Fibroblast of peridontal ligament (primary cell): ENCODE results near the gene DCDC2.
"Not testable (repeated sequence)": the region's sequence is repeated elsewhere in the genome, so short reads cannot be mapped to it uniquely, and the experiment has no call there.

ENCODE experiments used
- DNase-seq: peaks from one replicate; pipeline ENCODE4 v3.0.0-alpha.2; 2010; ENCODE audit errors: extremely low read depth

Gene DCDC2

DNA sequence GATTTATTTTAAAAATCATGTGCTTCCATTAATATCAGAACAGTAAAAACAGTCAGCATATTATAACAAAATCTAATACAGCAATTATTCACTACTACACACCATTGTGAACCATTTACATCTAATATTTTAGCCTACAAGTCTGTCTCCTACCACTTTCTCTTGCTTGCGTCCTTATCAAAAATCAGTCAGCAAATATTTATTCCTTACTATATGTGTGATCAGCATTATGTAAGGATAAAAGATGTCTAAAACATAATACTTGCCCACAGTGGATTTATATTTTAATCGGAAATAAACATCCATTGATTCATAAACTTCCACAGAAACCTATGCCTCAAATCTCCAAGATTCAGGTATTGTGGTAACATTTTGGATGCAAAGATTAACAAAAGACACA, 132.0 kb downstream of the DCDC2 start:
- no peak for DNase-seq

GRCh38 chr6:24223115-24223919, 134.5 kb downstream of the DCDC2 start:
- DNase-seq: no peak

GRCh38 chr6:24219670-24220069, 138.2 kb downstream of the DCDC2 start:
- no peak for DNase-seq

- no peak for DNase-seq
These were observed 142.9 kb downstream of the DCDC2 start for GRCh38 chr6:24214984-24215383.

DNA sequence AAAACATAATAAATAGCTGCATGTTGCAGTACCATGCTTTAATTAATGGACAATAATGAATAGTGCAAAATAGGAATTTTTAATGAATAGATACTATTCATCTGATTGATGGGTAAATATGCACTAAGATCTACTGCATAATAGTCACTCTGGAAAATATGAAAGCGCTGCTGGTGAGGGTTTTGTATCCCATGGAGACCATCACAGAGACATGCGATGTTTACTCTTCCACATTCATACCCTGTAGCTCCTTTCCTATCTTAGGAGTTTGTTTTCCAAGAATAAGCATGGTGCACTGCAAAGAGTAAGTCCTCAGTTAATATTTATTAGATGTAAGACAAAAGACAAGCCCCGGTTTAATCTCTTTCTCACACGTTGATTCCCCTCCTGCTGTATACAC, 150.4 kb downstream of the DCDC2 start:
- no peak for DNase-seq

DNA sequence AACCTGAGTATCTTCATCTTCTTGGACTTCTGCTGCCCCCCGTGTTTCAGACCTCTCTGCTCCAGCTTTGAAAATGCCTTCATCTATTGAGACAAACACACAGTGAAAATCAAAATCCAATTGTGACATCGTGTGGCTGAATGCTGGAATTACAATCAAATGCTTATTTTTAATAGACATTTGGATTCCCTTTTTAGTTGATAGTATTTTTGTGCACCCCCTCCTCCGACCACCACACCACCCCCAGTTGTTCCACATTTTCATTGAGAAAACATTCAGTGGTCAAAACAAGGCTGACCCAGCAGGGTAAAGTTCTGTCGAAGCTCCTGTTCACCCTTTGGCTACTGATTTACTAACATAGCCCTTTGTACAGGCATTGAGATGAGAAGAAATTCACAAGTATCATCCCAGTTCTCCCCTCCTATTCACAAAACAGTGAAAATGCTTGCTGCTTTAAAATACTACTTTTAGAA, 152.8 kb downstream of the DCDC2 start:
- DNase-seq: peak; percentile 62

- not testable (repeated sequence) for DNase-seq
These were observed 153.7 kb downstream of the DCDC2 start for GRCh38 chr6:24204113-24204512.

DNA sequence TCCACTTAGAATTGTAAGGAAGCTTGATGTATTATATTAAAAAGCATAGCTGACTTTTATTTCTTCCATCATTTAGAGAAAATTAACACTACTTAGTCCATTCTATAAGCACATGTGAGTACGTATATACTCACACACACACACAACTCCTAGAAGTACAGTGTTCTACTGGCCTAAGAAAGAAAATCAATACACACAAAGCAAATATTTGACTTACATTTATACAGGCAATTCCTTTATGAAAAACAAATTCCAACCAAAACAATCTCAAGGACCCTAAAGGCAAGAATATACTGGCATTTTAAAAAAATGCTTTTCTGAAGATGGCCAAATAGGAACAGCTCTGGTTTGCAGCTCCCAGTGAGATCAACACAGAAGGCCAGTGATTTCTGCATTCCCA, 160.0 kb downstream of the DCDC2 start:
- no peak for DNase-seq

DNA sequence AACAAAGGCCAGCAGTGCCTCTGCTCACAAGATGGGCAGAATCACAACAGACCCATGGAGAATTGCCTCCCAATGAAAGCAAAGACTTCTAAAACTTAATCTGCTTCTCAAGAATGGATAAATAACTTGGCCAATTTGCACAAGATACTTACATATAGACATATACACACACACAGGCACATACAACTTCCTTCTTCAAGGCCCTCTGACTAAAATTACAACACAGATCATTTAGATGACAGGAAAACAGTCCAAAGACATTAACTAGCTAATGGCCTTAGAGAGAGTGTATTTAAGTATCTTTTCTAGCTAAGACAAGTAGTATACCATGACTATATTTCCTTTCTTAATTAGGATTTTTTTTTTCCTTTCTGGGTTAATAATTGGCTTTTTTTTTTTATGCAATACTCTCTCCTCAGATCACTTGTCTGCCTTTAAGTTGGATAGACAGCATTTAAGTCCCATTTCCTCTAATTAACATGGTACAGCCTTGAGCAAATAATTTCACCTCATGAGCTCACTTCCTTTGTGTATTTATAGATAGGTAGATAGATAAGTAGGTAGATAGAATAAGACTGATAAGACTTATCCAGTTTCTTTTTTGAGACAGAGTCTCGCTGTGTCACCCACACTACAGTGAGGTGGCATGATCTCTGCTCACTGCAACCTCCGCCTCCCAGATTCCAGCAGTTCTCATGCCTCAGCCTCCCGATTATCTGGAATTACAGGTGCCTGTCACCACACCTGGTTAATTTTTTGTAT, 161.8 kb downstream of the DCDC2 start:
- no peak for DNase-seq

GRCh38 chr6:24194978-24195700, 162.7 kb downstream of the DCDC2 start:
- DNase-seq: no peak

DNA sequence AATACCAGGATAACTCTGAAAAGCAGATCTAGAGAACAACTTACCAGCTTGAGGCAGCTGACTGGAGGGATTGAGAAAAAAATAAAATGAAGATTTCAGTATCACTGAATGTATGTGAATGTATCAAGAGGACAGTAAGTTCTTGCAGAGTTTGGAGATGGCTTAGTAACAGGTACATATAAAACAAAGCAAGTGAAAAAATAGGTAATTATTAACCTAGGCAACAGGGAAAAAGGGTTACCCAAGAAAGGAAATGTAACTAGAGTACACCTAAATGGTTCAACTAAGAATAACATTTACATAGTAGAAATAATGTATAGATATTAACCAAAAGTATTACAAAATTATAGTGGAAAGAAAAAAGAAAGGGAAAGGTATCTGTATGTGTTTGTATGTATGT, 164.5 kb downstream of the DCDC2 start:
- no peak for DNase-seq

DNA sequence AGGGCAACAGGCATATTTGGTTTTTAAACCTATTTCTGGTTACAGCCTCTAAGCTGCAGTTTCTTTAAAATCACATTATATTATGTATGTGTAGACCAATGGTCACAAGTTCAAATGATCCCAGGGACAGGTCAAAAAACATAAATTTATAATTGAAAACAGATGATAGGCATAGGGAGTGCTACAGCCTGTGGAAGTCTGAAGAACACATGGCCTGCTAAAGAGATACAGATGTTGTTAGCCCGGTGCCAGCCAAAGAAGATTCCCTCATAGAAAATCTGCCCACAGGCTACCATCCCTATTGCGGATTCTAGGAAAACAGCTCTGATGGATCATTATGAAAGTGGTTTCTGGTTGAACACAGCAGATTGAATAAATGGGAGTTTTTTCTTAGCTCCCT, 166.5 kb downstream of the DCDC2 start:
- DNase-seq: no peak

DNA sequence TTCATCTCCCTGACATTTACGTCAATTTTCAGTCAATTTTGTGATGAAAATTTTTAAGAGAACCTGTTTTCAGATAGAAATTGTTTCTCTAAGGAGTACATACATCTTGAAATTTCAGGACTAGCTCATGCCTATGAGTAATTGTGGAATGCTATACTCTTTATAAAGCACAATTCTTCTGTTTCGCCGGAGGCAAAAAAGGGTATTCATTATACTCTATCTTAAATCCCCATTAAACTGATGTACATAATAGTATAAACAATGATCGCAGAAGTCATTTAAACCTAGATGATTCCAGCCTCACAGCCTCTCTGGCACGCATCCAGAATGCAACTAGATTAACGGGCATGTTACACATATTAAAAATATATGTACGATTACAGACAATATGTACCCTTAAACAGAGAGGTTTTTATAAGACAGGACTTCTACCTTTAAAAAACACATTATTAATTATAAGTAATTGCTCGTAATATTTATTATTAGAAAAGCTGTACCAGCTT, 169.2 kb downstream of the DCDC2 start:
- DNase-seq: no peak

GRCh38 chr6:24187965-24188577, 169.8 kb downstream of the DCDC2 start:
- no peak for DNase-seq

DNA sequence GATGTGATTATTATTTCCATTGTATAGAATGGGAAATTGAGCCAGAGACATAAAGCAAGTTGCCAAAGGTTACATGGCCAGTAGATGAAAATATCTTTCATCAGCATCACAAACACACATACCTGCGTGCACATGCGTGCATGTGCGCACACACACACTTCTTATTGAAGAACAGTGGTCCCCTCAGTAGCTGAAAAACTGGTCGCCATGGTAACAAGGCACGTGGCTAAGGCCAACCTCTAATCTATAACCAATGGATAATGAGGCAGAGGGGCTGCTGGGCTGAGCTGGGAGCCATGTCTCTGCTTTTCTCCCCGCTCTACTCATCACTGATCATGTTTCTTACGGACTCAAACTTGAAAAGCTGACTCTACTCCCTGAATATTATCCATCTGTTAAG, 171.5 kb downstream of the DCDC2 start:
- no peak for DNase-seq

DNA sequence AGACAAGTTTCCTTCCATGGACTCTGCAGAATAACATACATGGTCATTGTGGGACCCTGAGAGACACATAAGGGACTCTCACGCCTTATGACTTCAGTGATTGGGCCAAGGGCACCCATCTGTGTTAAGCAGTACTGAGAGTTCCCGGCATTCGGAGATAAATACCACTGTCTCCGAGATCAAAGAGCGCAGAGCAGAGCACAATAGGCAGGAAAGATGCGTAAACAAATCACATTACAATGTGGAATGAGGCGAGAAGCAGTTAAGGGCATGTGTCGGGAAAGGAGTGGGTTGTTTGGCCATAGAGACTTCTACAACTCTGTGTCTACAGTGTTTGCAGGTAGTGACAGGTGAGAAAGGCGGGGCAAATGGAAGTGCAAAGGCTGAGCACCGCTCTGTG, 174.3 kb downstream of the DCDC2 start:
- no peak for DNase-seq

- no peak for DNase-seq
These were observed 200.0 kb downstream of the DCDC2 start for GRCh38 chr6:24157886-24158285.

GRCh38 chr6:24154121-24154520, 203.7 kb downstream of the DCDC2 start:
- no peak for DNase-seq

- DNase-seq: no peak
These were observed 205.8 kb downstream of the DCDC2 start for GRCh38 chr6:24152014-24152413.

- no peak for DNase-seq
These were observed 208.0 kb downstream of the DCDC2 start for GRCh38 chr6:24149836-24150235.

- DNase-seq: no peak
These were observed 208.6 kb downstream of the DCDC2 start for GRCh38 chr6:24149296-24149695.

DNA sequence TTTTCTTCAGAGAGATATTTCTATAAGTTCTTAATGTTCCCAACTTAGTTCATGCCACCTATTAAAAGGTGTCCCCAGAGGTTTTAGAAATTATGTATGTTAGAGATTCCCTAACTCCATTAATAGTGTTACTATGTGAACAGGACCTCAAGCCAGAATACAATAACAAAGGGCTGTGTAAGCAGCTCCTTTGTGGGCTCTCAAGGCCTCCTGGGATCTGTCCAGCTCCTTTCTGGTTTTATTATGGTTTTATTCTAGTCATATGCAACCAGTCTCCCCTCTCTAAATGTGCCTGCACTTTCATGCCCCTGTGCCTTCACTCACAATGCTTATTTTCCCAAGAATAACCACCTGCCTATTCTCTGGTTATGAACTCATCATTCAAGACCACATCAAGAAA, 209.2 kb downstream of the DCDC2 start:
- no peak for DNase-seq
